SW 1271 (cell line): Measurements from ENCODE around the gene EFS.
"Not testable (repeated sequence)": the region's sequence is repeated elsewhere in the genome, so short reads cannot be mapped to it uniquely, and the experiment has no call there.

Source experiments
- DNase-seq, 2 experiments: peaks; one replicate each; lab custom pipeline; 2025; lab: John Stamatoyannopoulos, UW

The EFS gene

GRCh38 chr14:23326491-23327332 lies 38.3 kb downstream of the EFS start:
- no peak for DNase-seq

GRCh38 chr14:23325746-23326145 lies 39.2 kb downstream of the EFS start:
- not testable (repeated sequence) for DNase-seq

- DNase-seq = no peak
These were observed 40.0 kb downstream of the EFS start for GRCh38 chr14:23324993-23325392.

- no peak for DNase-seq
These were observed 40.5 kb downstream of the EFS start for GRCh38 chr14:23324455-23324846.

- no peak for DNase-seq
These were observed 41.0 kb downstream of the EFS start for GRCh38 chr14:23323838-23324454.

GRCh38 chr14:23322568-23323517 lies 42.1 kb downstream of the EFS start:
- no peak for DNase-seq

- DNase-seq = peak in 1 of 2 experiments; percentile 39
These were observed 43.1 kb downstream of the EFS start for GRCh38 chr14:23321572-23322547.

- peak; percentile 98 to 100 for DNase-seq
These were observed 44.1 kb downstream of the EFS start, which contains the start of gene PABPN1 for GRCh38 chr14:23320584-23321571. TSS of gene PABPN1 (plus strand) at chr14:23321457. CDS start at chr14:23321470, 13 bp downstream.

GRCh38 chr14:23319746-23320583 lies 45.0 kb downstream of the EFS start:
- DNase-seq = no peak

GRCh38 chr14:23316300-23316699 lies 48.7 kb downstream of the EFS start:
- DNase-seq = no peak

- DNase-seq = no peak
These were observed 54.4 kb downstream of the EFS start for GRCh38 chr14:23310546-23310945.

GRCh38 chr14:23308721-23309445 lies 56.1 kb downstream of the EFS start:
- no peak for DNase-seq

- no peak for DNase-seq
These were observed 57.0 kb downstream of the EFS start for GRCh38 chr14:23307687-23308644.

- no peak for DNase-seq
These were observed 57.8 kb downstream of the EFS start for GRCh38 chr14:23307146-23307530.

- peak; percentile 46 to 93 for DNase-seq
These were observed 58.4 kb downstream of the EFS start, which contains the start of gene BCL2L2 for GRCh38 chr14:23306412-23307145. TSS of gene BCL2L2 (plus strand) at chr14:23306833. CDS start at chr14:23307768, 935 bp downstream.
